Measurements from ENCODE around the gene PLPPR5. TPM values are rescaled to one million over a fixed set of nuclear protein-coding genes. Genes with fewer than 3 reads are reported as not detected.

PLPPR5 gene
- polyA plus RNA-seq, 1 experiment, result not detected

GRCh38 chr1:98940069-98940721, 64.5 kb downstream of the PLPPR5 start:
- TF ChIP-seq, protein P1, sequence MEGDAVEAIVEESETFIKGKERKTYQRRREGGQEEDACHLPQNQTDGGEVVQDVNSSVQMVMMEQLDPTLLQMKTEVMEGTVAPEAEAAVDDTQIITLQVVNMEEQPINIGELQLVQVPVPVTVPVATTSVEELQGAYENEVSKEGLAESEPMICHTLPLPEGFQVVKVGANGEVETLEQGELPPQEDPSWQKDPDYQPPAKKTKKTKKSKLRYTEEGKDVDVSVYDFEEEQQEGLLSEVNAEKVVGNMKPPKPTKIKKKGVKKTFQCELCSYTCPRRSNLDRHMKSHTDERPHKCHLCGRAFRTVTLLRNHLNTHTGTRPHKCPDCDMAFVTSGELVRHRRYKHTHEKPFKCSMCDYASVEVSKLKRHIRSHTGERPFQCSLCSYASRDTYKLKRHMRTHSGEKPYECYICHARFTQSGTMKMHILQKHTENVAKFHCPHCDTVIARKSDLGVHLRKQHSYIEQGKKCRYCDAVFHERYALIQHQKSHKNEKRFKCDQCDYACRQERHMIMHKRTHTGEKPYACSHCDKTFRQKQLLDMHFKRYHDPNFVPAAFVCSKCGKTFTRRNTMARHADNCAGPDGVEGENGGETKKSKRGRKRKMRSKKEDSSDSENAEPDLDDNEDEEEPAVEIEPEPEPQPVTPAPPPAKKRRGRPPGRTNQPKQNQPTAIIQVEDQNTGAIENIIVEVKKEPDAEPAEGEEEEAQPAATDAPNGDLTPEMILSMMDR (IDR thresholded peaks at IDR 0.05; ENCODE audit: insufficient read depth, low read depth, low read length), result no peak
- DNase-seq (ENCODE audit: low read depth), result no peak
- ChIA-PET POLR2A (no interaction called here), CTCF (interaction anchor here (1.0 kb wide), 1 partner anchor 50 kb away, joined by 3 read pairs; no protein-coding TSS in a partner anchor)
- H3K36me3 ChIP-seq (ENCODE audit: control insufficient read depth, insufficient read depth, low read length), result no peaks in the 10 kb centered on the region
- H3K27me3 ChIP-seq (ENCODE audit: control insufficient read depth, insufficient read depth, low read length), result no peaks in the 10 kb centered on the region
- H3K4me3 ChIP-seq (ENCODE audit: low read depth, low read length), result no peak overlapping the region

DNA sequence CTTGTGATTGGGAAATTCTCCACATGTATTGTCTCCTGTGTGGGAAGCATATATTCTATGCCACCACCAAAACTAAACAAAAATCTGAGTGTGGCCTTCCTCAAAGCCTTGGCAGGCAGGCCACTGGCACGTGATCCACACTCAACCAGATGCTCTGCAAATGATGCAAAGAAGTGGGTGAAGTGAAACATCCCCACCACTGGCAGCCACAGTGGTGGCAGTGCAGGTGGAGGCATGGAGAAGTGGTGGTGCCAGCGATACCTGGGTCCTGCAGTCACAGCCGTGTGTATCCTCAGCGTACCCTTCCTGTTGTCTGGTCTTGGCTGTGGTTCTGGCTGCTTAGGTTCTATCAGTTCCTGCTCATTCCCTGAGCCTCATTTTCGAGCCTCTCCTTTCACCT, 65.2 kb downstream of the PLPPR5 start:
- TF ChIP-seq, protein P1 (IDR thresholded peaks at IDR 0.05; ENCODE audit: insufficient read depth, low read depth, low read length), result no peak
- ChIA-PET POLR2A (no interaction called here), CTCF (no interaction called here)
- Histone ChIP-seq H3K36me3 (ENCODE audit: control insufficient read depth, insufficient read depth, low read length) (no peaks in the 10 kb centered on the region), H3K27me3 (ENCODE audit: control insufficient read depth, insufficient read depth, low read length) (no peaks in the 10 kb centered on the region), H3K4me3 (ENCODE audit: low read depth, low read length) (no peak overlapping the region)
- no peak for DNase-seq (ENCODE audit: low read depth)

DNA sequence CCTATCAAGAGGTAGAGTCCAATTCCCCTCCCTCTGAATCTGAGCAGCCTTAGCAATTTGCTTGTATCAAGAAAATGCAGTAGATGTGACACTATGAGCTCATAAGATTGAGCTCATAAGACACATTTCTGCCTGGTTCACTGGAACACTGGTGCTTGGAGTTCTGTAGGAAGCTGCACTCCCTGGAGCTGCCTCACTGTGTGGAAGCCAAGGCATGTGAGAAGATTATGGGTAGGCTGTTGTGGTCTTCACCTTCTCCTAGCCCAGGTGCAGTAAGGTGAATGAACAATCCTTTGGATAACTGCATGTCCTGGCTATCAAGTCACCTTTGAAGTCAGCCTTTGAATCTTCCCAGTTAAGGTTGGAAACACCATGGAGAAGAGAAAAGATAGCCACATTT, 67.3 kb downstream of the PLPPR5 start:
- DNase-seq (ENCODE audit: low read depth), result no peak
- Histone ChIP-seq H3K27me3 (ENCODE audit: control insufficient read depth, insufficient read depth, low read length) (no peaks in the 10 kb centered on the region), H3K36me3 (ENCODE audit: control insufficient read depth, insufficient read depth, low read length) (no peaks in the 10 kb centered on the region), H3K4me3 (ENCODE audit: low read depth, low read length) (no peak overlapping the region)
- TF ChIP-seq, protein P1 (IDR thresholded peaks at IDR 0.05; ENCODE audit: insufficient read depth, low read depth, low read length), result no peak
- ChIA-PET POLR2A (no interaction called here), CTCF (no interaction called here)

GRCh38 chr1:98932184-98932583, 72.5 kb downstream of the PLPPR5 start:
- ChIA-PET POLR2A (interaction anchor here (0.7 kb wide), 1 partner anchor 16 kb away, joined by 3 read pairs; no protein-coding TSS in a partner anchor), CTCF (no interaction called here)
- no peak for DNase-seq (ENCODE audit: low read depth)
- TF ChIP-seq, protein P1 (IDR thresholded peaks at IDR 0.05; ENCODE audit: insufficient read depth, low read depth, low read length), result no peak
- Histone ChIP-seq H3K27me3 (ENCODE audit: control insufficient read depth, insufficient read depth, low read length) (no peaks in the 10 kb centered on the region), H3K4me3 (ENCODE audit: low read depth, low read length) (no peak overlapping the region), H3K36me3 (ENCODE audit: control insufficient read depth, insufficient read depth, low read length) (no peaks in the 10 kb centered on the region)

GRCh38 chr1:98931128-98931835, 73.4 kb downstream of the PLPPR5 start:
- ChIA-PET POLR2A (interaction anchor here (0.7 kb wide), 1 partner anchor 17 kb away, joined by 3 read pairs; no protein-coding TSS in a partner anchor), CTCF (interaction anchor here (0.7 kb wide), 1 partner anchor 23 kb away, joined by 3 read pairs; no protein-coding TSS in a partner anchor)
- TF ChIP-seq, protein P1 (IDR thresholded peaks at IDR 0.05; ENCODE audit: insufficient read depth, low read depth, low read length), result no peak

More at GRCh38 chr1:98931128-98931835, 73.4 kb downstream of the PLPPR5 start:
- no peak for DNase-seq (ENCODE audit: low read depth)
- Histone ChIP-seq H3K4me3 (ENCODE audit: low read depth, low read length) (no peak overlapping the region), H3K36me3 (ENCODE audit: control insufficient read depth, insufficient read depth, low read length) (no peaks in the 10 kb centered on the region), H3K27me3 (ENCODE audit: control insufficient read depth, insufficient read depth, low read length) (no peaks in the 10 kb centered on the region)

All from BJ (cell line).